Fibroblast of lung (primary cell): ENCODE data around the gene PTPN2. TPM values are rescaled to one million over a fixed set of nuclear protein-coding genes. Genes with fewer than 3 reads are reported as not detected.

Experiments used
- DNase-seq, 2 donors: peaks; one replicate each; pipeline versions ENCODE4 v3.0.0 to v3.0.0-alpha.2; 2010; ENCODE audit warnings: low read depth in 2 of 2
- H2AFZ ChIP-seq: 2 replicates; pipeline ENCODE4 v1.5.1; 2012; ENCODE audit warnings: low read length, control low read depth, inconsistent platforms
- H3K27ac ChIP-seq: 2 replicates; pipeline ENCODE4 v1.5.1; 2011; ENCODE audit warnings: low read length, control low read depth; ENCODE audit not compliant: insufficient read depth
- H3K27me3 ChIP-seq: 2 replicates; pipeline ENCODE4 v1.5.1; 2011; ENCODE audit warnings: mild to moderate bottlenecking, low read length; ENCODE audit not compliant: control insufficient read depth, insufficient read depth
- H3K36me3 ChIP-seq: 2 replicates; pipeline ENCODE4 v1.5.1; 2011; ENCODE audit warnings: low read length; ENCODE audit not compliant: control insufficient read depth, insufficient read depth
- H3K4me1 ChIP-seq: 2 replicates; pipeline ENCODE4 v1.5.1; 2011; ENCODE audit warnings: low read length; ENCODE audit not compliant: control insufficient read depth, insufficient read depth; ENCODE audit errors: extremely low read depth
- H3K4me2 ChIP-seq: 2 replicates; pipeline ENCODE4 v1.5.1; 2011; ENCODE audit warnings: low read length, control low read depth; ENCODE audit not compliant: insufficient read depth; ENCODE audit errors: extremely low read depth
- H3K4me3 ChIP-seq, 4 experiments: fragments of 200-600 bp in 1 of 4; sonication (generic) in 1 of 4; replicated peaks in 1 of 4; 2 replicates each; pipeline ENCODE4 v1.5.1; 2011 to 2016; ENCODE audit warnings: low read length in 4 of 4, low read depth in 3 of 4, mild to moderate bottlenecking in 3 of 4, control low read depth in 2 of 4, inconsistent platforms in 1 of 4, mixed read lengths in 1 of 4; ENCODE audit not compliant: insufficient read depth in 1 of 4; ENCODE audit errors: control extremely low read depth in 1 of 4
- H3K79me2 ChIP-seq: 2 replicates; pipeline ENCODE4 v1.5.1; 2012; ENCODE audit warnings: mild to moderate bottlenecking, low read length, inconsistent platforms; ENCODE audit not compliant: control insufficient read depth, insufficient read depth
- H3K9ac ChIP-seq: 2 replicates; pipeline ENCODE4 v1.5.1; 2011; ENCODE audit warnings: mild to moderate bottlenecking, low read length, control low read depth; ENCODE audit not compliant: insufficient read depth
- H3K9me3 ChIP-seq: 2 replicates; pipeline ENCODE4 v1.5.1; 2012; ENCODE audit warnings: low read depth, low read length; ENCODE audit not compliant: control insufficient read depth, insufficient read depth
- H4K20me1 ChIP-seq: 2 replicates; pipeline ENCODE4 v1.5.1; 2011; ENCODE audit warnings: low read length; ENCODE audit not compliant: control insufficient read depth, insufficient read depth; ENCODE audit errors: extremely low read depth
- EZH2 ChIP-seq: IDR thresholded peaks from 2 replicates; pipeline ENCODE4 v1.5.1; 2012; ENCODE audit warnings: low read length, control low read depth, mild to moderate bottlenecking; ENCODE audit errors: missing control alignments
- polyA plus RNA-seq, 2 donors: library from polyadenylated mRNA; depleted of rRNA in 1 of 2; stranded (reverse) in 1 of 2; unstranded in 1 of 2; fragments of >200 nt; gene quantifications; 2 replicates each; pipeline ENCODE4 v1.2.1, GENCODE V29; 2011 to 2012; ENCODE audit warnings: missing spikeins in 1 of 2
- total RNA-seq: library from RNA; depleted of rRNA; stranded (reverse); fragments of >200 nt; gene quantifications from 2 replicates; pipeline ENCODE4 v1.2.1, GENCODE V29; 2014
- TF ChIP-seq, protein P1 (sequence below), 2 donors: IDR thresholded peaks in 1 of 2; conservative IDR thresholded peaks in 1 of 2; 1 replicate in 1 of 2; 2 replicates in 1 of 2; pipeline ENCODE4 v1.5.1; 2011 to 2012; ENCODE audit warnings: low read length in 2 of 2, control low read depth in 1 of 2, inconsistent platforms in 1 of 2, low read depth in 1 of 2, mild to moderate bottlenecking in 1 of 2

The PTPN2 gene
- total and polyA plus RNA-seq, 2 donors (not counting 1 experiment from before 2014, with no cell fraction given): 23.6 to 23.7 TPM

DNA sequence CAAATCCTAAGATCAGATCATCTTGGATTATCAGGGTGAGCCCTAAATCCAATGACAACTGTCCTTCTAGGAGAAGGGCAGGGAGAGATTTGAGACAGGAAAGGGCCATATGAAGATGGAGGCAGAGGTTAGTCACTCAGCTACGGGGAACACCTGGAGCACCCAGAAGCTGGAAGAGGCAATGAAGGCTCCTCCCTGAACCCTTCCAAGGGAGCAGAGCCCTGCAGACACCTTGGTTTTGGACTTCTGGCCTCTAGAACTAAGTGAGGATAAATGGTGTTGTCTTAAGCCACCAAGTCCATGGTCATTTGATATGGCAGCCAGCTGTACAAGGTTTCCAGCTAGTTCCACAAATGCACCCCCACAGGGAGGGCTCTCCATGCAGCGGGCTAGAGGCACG, 6.9 kb upstream of the PTPN2 start:
- H3K27me3 ChIP-seq: no peaks in the 10 kb centered on the region
- H3K9ac ChIP-seq: no peak overlapping the region
- no peak overlapping the region for H3K4me2 ChIP-seq
- H3K4me3 ChIP-seq: no peak overlapping the region
- H3K79me2 ChIP-seq: no peaks in the 10 kb centered on the region
- no peaks in the 10 kb centered on the region for H4K20me1 ChIP-seq
- H3K27ac ChIP-seq: no peak overlapping the region
- TF ChIP-seq, protein P1, sequence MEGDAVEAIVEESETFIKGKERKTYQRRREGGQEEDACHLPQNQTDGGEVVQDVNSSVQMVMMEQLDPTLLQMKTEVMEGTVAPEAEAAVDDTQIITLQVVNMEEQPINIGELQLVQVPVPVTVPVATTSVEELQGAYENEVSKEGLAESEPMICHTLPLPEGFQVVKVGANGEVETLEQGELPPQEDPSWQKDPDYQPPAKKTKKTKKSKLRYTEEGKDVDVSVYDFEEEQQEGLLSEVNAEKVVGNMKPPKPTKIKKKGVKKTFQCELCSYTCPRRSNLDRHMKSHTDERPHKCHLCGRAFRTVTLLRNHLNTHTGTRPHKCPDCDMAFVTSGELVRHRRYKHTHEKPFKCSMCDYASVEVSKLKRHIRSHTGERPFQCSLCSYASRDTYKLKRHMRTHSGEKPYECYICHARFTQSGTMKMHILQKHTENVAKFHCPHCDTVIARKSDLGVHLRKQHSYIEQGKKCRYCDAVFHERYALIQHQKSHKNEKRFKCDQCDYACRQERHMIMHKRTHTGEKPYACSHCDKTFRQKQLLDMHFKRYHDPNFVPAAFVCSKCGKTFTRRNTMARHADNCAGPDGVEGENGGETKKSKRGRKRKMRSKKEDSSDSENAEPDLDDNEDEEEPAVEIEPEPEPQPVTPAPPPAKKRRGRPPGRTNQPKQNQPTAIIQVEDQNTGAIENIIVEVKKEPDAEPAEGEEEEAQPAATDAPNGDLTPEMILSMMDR (conservative IDR thresholded peaks at IDR 0.05 in 1 of 2, IDR thresholded peaks at IDR 0.05 in 1 of 2; ENCODE audit: low read depth in 1 of 2, low read length in 2 of 2): no peak
- no peak for TF ChIP-seq EZH2
- no peak for DNase-seq
- no peaks in the 10 kb centered on the region for H3K4me1 ChIP-seq
- H3K9me3 ChIP-seq: no peaks in the 10 kb centered on the region
- H3K36me3 ChIP-seq: no peaks in the 10 kb centered on the region
- no peak overlapping the region for H2AFZ ChIP-seq

GRCh38 chr18:12886498-12887126, 2.6 kb upstream of the PTPN2 start:
- H3K27me3 ChIP-seq: no peaks in the 10 kb centered on the region
- DNase-seq: no peak
- H3K79me2 ChIP-seq: peaks cover 13% of the 10 kb centered on the region
- H3K9ac ChIP-seq: no peak overlapping the region
- H3K9me3 ChIP-seq: no peaks in the 10 kb centered on the region
- no peaks in the 10 kb centered on the region for H4K20me1 ChIP-seq
- no peaks in the 10 kb centered on the region for H3K36me3 ChIP-seq
- H3K27ac ChIP-seq: no peak overlapping the region
- H3K4me2 ChIP-seq: no peak overlapping the region
- TF ChIP-seq, protein P1 (conservative IDR thresholded peaks at IDR 0.05 in 1 of 2, IDR thresholded peaks at IDR 0.05 in 1 of 2; ENCODE audit: low read depth in 1 of 2, low read length in 2 of 2): peak; percentile 23 to 42
- TF ChIP-seq EZH2: no peak
- no peak overlapping the region for H3K4me3 ChIP-seq
- no peaks in the 10 kb centered on the region for H3K4me1 ChIP-seq
- H2AFZ ChIP-seq: no peak overlapping the region

DNA sequence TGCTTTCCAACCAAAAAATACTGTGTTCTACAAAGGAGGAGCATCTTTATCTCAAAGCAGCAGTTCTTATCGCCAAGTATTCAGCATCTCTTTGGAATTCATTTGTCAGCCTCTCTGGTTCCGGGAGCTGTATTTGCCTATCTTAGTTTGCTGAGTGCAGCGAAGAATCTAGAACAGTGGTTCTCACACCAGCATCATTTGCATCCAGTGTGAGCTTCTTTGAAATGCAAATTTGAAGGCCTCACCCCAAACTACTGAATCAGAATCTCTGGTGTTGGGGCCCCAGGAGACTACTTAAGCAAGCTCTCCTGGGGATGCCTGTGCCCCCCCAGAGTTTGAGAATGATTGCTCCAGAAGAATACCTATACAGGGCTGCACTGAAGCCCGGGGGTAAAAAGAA, 1.5 kb upstream of the PTPN2 start:
- H3K36me3 ChIP-seq: no peaks in the 10 kb centered on the region
- DNase-seq: no peak
- H3K27me3 ChIP-seq: no peaks in the 10 kb centered on the region
- no peak overlapping the region for H3K4me3 ChIP-seq
- no peak overlapping the region for H3K4me2 ChIP-seq
- TF ChIP-seq, protein P1 (conservative IDR thresholded peaks at IDR 0.05 in 1 of 2, IDR thresholded peaks at IDR 0.05 in 1 of 2; ENCODE audit: low read depth in 1 of 2, low read length in 2 of 2): no peak
- no peak for TF ChIP-seq EZH2
- no peaks in the 10 kb centered on the region for H4K20me1 ChIP-seq
- H2AFZ ChIP-seq: no peak overlapping the region
- H3K9ac ChIP-seq: no peak overlapping the region
- peaks cover 23% of the 10 kb centered on the region for H3K79me2 ChIP-seq
- no peaks in the 10 kb centered on the region for H3K9me3 ChIP-seq
- H3K4me1 ChIP-seq: no peaks in the 10 kb centered on the region
- no peak overlapping the region for H3K27ac ChIP-seq
